ENCODE measurements around the gene AHDC1. TPM values are rescaled to one million over a fixed set of nuclear protein-coding genes. Genes with fewer than 3 reads are reported as not detected.
"Not testable (repeated sequence)": the region's sequence is repeated elsewhere in the genome, so short reads cannot be mapped to it uniquely, and the experiment has no call there.

AHDC1 gene
- total RNA-seq, 4 donors from 2014 or later, result 14.7 to 54.3 (median 35.4) TPM

DNA sequence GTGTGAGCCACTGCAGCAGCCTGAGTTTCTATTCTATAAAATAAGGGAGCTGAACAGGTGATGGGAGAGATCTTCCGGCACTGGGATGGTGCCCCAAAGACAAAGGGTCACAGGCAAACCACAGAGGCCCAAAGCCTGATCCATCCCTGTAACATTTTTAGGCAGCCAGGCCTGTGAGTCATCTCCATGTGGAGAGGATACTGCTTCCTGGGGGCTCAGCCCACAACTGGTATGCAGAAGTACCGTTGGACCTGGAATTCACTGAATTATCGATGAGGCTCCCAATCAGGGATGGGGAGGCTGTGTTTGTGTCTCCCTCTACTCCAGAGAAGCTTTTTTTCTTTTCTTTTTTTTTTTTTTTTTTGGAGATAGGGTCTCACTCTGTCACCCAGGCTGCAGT lies 65.2 kb downstream of the AHDC1 start:
- TF ChIP-seq POLR2AphosphoS5 (IDR thresholded peaks at IDR 0.05) (peak in 1 of 2 donors; percentile 37), CTCF (IDR thresholded peaks at IDR 0.05) (no peak), POLR2A (IDR thresholded peaks at IDR 0.05; ENCODE audit: low read depth) (no peak), EP300 (IDR thresholded peaks at IDR 0.05) (no peak)
- Histone ChIP-seq H3K27ac (replicated peaks in 1 of 4) (peak overlapping the region; percentile 85 to 90 (median 86)), H3K4me3 (no peak overlapping the region), H3K36me3 (peaks cover 9 to 31% (median 15%) of the 10 kb centered on the region in 4 donors), H3K9me3 (no peaks in the 10 kb centered on the region), H3K27me3 (no peaks in the 10 kb centered on the region), H3K4me1 (peaks cover 81 to 95% (median 92%) of the 10 kb centered on the region in 4 donors)
- intact Hi-C loops (cut with DNase I), result no loop called here
- DNase-seq (ENCODE audit: extremely low spot score), result no peak
- whole genome bisulfite sequencing, result 24% methylated on average over 3 of the region's 3 CpGs

- Histone ChIP-seq H3K4me1 (peaks cover 76 to 90% (median 87%) of the 10 kb centered on the region in 4 donors), H3K27ac (replicated peaks in 1 of 4) (peak overlapping the region; percentile 85 to 90 (median 86)), H3K36me3 (peaks cover 14 to 36% (median 20%) of the 10 kb centered on the region in 4 donors)
- H3K27me3 ChIP-seq; DNase-seq (ENCODE audit: extremely low spot score); H3K4me3 ChIP-seq; intact Hi-C loops (cut with DNase I); H3K9me3 ChIP-seq: not testable (repeated sequence)
- 100% methylated on average over 4 of the region's 4 CpGs for WGBS
These were observed 65.7 kb downstream of the AHDC1 start for GRCh38 chr1:27538305-27538676.

DNA sequence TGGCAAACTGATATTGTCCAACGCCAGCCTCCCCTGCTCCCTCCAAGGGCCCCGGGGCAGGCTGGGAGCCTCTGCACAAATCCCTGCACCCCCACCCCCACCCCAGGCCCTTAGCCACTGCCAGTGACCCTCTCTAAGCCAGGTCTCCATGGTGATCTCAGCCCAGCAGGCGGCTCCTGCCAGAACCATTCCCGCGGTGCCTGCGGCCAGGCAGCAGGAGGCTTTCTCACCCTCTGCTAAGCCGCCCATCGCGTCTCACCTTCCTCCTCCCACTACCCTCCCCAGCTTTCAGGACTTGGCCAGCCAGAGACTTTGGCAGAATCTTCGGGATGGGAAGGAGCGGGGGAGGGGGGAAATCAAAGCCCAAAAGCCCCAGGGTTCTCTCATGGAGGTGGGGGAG lies 67.2 kb downstream of the AHDC1 start:
- no peaks in the 10 kb centered on the region for H3K9me3 ChIP-seq
- H3K27me3 ChIP-seq, result no peaks in the 10 kb centered on the region
- peaks cover 18 to 49% (median 31%) of the 10 kb centered on the region in 4 donors for H3K36me3 ChIP-seq
- peaks cover 61 to 75% (median 72%) of the 10 kb centered on the region in 4 donors for H3K4me1 ChIP-seq
- no peak for DNase-seq (ENCODE audit: extremely low spot score)
- peak overlapping the region; percentile 85 to 90 (median 86) for H3K27ac ChIP-seq (replicated peaks in 1 of 4)
- WGBS, result 30% methylated on average over 10 of the region's 11 CpGs
- TF ChIP-seq EP300 (IDR thresholded peaks at IDR 0.05) (no peak), CTCF (IDR thresholded peaks at IDR 0.05) (peak in 2 of 3 experiments; percentile 4 to 15), POLR2A (IDR thresholded peaks at IDR 0.05; ENCODE audit: low read depth) (no peak), POLR2AphosphoS5 (IDR thresholded peaks at IDR 0.05) (peak; percentile 37 to 47)
- H3K4me3 ChIP-seq, result no peak overlapping the region
- intact Hi-C loops (cut with DNase I), result no loop called here

- Histone ChIP-seq H3K36me3 (peaks cover 18 to 49% (median 31%) of the 10 kb centered on the region in 4 donors), H3K27me3 (no peaks in the 10 kb centered on the region), H3K4me3 (no peak overlapping the region), H3K4me1 (peaks cover 55 to 69% (median 66%) of the 10 kb centered on the region in 4 donors), H3K27ac (replicated peaks in 1 of 4) (peak overlapping the region; percentile 85 to 90 (median 86)), H3K9me3 (no peaks in the 10 kb centered on the region)
- intact Hi-C loops (cut with DNase I), result no loop called here
- TF ChIP-seq POLR2AphosphoS5 (IDR thresholded peaks at IDR 0.05) (no peak), EP300 (IDR thresholded peaks at IDR 0.05) (no peak), POLR2A (IDR thresholded peaks at IDR 0.05; ENCODE audit: low read depth) (no peak), CTCF (IDR thresholded peaks at IDR 0.05) (no peak)
- no peak for DNase-seq (ENCODE audit: extremely low spot score)
- whole genome bisulfite sequencing, result 46% methylated on average over 15 of the region's 15 CpGs
These were observed 67.8 kb downstream of the AHDC1 start for GRCh38 chr1:27536010-27536757.

- Histone ChIP-seq H3K36me3 (peaks cover 18 to 49% (median 31%) of the 10 kb centered on the region in 4 donors), H3K4me3 (no peak overlapping the region), H3K27me3 (no peaks in the 10 kb centered on the region), H3K4me1 (peaks cover 47 to 61% (median 58%) of the 10 kb centered on the region in 4 donors), H3K27ac (replicated peaks in 1 of 4) (peak overlapping the region; percentile 85 to 90 (median 86)), H3K9me3 (no peaks in the 10 kb centered on the region)
- no peak for DNase-seq (ENCODE audit: extremely low spot score)
- no peak for TF ChIP-seq EP300 (IDR thresholded peaks at IDR 0.05)
- no peak for TF ChIP-seq POLR2A (IDR thresholded peaks at IDR 0.05; ENCODE audit: low read depth)
- no peak for TF ChIP-seq CTCF (IDR thresholded peaks at IDR 0.05)
- TF ChIP-seq POLR2AphosphoS5 (IDR thresholded peaks at IDR 0.05), result no peak
- 19% methylated on average over 2 of the region's 2 CpGs for WGBS
- intact Hi-C loops (cut with DNase I), result no loop called here
These were observed 68.6 kb downstream of the AHDC1 start for GRCh38 chr1:27535386-27535785.

Measured in esophagus muscularis mucosa (tissue), 4 donors.